Stimulated activated naive CD8-positive, alpha-beta T cell treated with anti-CD3 and anti-CD28 coated beads, Interleukin-15, amount 100 ng/mL, for 72 hours (primary cell): ENCODE results near the gene APOBEC2.

Source experiments
- ATAC-seq: fragments of 150-1000 bp; cut with Tn5 transposase; 2 replicates; pipeline ENCODE4 v1.10.0; 2021; ENCODE audit warnings: mild to moderate bottlenecking, moderate library complexity
- DNase-seq, 2 donors: peaks; one replicate each; pipeline ENCODE4 v3.0.0; 2021 to 2022
- H3K27ac Mint-ChIP-seq, 2 donors: one replicate each; pipeline ENCODE4 v1.8.0; 2022; ENCODE audit warnings: mild to moderate bottlenecking in 2 of 2, mixed read lengths in 2 of 2, moderate library complexity in 2 of 2
- H3K27me3 Mint-ChIP-seq: one replicate; pipeline ENCODE4 v1.8.0; 2022; ENCODE audit warnings: mixed read lengths
- H3K4me1 Mint-ChIP-seq: one replicate; pipeline ENCODE4 v1.8.0; 2022; ENCODE audit warnings: mild to moderate bottlenecking, mixed read lengths
- H3K4me3 Mint-ChIP-seq, 2 donors: one replicate each; pipeline ENCODE4 v1.8.0; 2022; ENCODE audit warnings: mild to moderate bottlenecking in 2 of 2, mixed read lengths in 2 of 2, moderate library complexity in 1 of 2
- H3K9me3 Mint-ChIP-seq, 2 donors: one replicate each; pipeline ENCODE4 v1.8.0; 2022; ENCODE audit warnings: mixed read lengths in 2 of 2

The APOBEC2 gene

DNA sequence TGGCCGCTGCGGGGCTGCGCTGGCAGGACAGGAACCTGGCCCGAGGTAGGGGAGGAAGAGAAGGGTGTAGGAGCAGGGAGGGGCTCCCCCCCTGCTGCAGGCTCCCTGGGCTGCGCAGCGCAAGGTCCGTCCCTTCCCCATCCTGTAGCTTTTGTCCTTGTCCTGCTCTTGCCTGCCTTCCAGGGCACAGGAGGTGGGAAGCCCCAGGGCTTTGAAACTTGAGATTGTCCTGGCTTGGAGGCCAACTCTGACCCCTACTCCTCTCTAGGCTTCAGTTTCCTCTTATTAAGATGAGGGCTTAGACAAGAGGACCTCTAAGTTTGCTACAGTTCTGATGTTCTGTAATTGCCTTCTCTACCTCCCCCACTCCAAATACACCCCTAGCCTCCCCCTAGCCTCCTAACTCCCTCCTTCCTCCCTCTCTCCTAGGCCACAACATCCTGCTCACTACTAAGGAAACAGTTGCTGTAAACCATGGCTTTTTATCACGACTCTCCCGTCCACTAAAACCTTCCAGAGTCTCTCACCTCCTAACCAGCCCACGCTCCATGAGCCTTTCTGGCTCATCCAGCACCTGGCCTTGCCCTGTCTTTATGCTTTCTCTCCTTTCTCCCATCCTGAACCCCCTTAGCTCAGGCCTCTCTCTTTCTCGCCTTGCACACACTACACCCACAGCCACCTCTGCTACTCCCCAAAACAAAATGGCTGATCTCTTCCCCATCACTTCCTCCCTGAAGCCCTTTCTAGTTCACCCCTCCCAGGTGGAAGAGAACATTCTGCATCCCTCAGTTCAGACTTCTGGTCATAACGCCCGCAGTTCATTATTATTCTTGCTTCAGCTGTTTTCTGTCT lies 24.2 kb upstream of the APOBEC2 start:
- Mint-ChIP-seq H3K4me1 (peaks cover 23% of the 10 kb centered on the region), H3K27me3 (no peaks in the 10 kb centered on the region)
- ATAC-seq: peak; percentile 58

DNA sequence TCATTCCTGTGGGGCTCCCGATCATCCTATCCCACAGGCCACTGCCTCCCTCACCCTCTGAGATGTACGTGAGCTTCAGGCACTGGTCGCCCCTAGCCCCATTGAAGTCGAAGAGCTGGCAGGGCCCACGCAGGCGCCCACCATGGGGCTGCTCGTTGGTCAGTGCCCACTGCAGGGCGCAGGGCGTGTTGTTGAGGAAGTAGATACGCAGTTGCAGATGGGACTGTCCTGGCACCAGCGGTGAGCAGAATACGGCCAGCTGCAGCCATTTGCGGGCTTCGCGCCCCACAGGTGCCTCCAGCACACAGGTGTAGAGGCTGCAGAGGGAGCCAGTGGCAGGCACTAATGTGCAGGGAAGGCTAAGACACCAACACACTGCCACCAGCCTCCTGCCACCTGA lies 20.2 kb upstream of the APOBEC2 start:
- peaks cover 13% of the 10 kb centered on the region for H3K4me1 Mint-ChIP-seq

More for the DNA sequence above, 24.2 kb upstream of the APOBEC2 start:
- peak overlapping the region; percentile 83 to 90 for H3K4me3 Mint-ChIP-seq
- H3K27ac Mint-ChIP-seq: peak overlapping the region; percentile 4 to 84
- no peaks in the 10 kb centered on the region for H3K9me3 Mint-ChIP-seq
- no peak for DNase-seq

DNA sequence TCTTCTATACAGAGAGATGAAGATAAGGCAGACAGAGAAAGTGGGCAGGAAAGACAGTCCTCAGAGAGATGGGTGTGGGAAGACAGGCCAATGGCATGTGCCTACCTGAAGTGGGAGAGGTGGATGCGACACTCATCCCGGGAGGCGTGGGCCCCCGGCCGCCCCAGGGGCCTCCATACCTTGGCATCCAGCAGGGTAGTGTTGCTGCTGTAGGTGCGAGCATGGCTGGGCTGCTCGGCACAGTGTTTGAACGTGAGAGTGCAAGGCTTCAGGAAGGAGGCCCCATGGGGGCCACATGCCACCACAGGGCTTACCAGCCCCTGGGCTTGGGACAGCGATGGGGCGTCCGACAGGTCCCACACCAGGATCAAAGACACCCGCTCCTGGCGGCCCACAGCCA lies 19.2 kb upstream of the APOBEC2 start:
- ATAC-seq (peak; percentile 25), DNase-seq (no peak)
- Mint-ChIP-seq H3K4me3 (no peak overlapping the region), H3K27me3 (no peaks in the 10 kb centered on the region), H3K27ac (peak overlapping the region; percentile 24 to 42), H3K4me1 (peaks cover 6% of the 10 kb centered on the region), H3K9me3 (no peaks in the 10 kb centered on the region)

More for the DNA sequence above, 20.2 kb upstream of the APOBEC2 start:
- ATAC-seq (no peak), DNase-seq (no peak)
- Mint-ChIP-seq H3K27me3 (no peaks in the 10 kb centered on the region), H3K4me3 (no peak overlapping the region), H3K9me3 (no peaks in the 10 kb centered on the region), H3K27ac (no peak overlapping the region)

DNA sequence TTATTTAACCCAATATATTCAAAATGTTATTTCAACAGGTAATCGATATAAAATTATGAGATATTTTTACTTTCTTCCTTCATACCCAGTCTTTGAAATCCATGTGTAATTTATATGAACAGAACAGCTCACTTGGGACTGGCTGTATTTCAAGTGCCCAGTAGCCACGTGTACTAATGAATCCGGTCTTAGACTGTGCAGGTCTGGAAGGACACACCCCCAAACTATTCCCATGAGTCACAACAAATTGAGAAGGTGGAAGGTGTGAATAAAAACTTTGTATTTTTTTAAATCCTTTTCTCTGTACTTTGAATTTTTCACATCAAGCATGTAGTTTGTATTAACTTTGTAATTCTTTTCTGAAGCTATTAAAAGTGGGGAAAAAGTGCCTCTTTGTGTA lies 16.8 kb upstream of the APOBEC2 start:
- DNase-seq (no peak), ATAC-seq (no peak)
- Mint-ChIP-seq H3K27ac (no peak overlapping the region), H3K9me3 (no peaks in the 10 kb centered on the region), H3K27me3 (no peaks in the 10 kb centered on the region), H3K4me3 (no peak overlapping the region), H3K4me1 (no peaks in the 10 kb centered on the region)

DNA sequence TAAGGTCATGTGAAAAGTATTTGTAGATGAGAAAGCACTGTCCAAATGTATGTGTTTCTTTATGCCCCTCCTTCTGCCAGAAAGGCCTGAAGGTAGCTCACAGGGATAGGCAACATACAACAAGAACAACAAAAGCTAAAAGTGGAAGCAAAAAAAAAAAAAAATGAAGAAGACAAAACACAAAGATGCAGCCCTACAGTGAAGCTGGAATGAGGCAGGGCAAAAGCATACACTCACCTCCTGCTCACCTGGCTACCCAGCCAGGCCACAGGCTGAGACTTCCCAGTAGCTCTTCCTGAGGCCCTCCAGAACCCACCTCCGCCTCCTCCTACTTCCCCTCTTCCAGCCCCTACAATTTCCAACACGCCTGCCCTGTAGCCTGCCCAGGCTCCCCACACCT lies 16.4 kb upstream of the APOBEC2 start:
- H3K27ac Mint-ChIP-seq: peak overlapping the region in 1 of 2 donors; percentile 75
- no peaks in the 10 kb centered on the region for H3K27me3 Mint-ChIP-seq
- no peak for ATAC-seq

DNA sequence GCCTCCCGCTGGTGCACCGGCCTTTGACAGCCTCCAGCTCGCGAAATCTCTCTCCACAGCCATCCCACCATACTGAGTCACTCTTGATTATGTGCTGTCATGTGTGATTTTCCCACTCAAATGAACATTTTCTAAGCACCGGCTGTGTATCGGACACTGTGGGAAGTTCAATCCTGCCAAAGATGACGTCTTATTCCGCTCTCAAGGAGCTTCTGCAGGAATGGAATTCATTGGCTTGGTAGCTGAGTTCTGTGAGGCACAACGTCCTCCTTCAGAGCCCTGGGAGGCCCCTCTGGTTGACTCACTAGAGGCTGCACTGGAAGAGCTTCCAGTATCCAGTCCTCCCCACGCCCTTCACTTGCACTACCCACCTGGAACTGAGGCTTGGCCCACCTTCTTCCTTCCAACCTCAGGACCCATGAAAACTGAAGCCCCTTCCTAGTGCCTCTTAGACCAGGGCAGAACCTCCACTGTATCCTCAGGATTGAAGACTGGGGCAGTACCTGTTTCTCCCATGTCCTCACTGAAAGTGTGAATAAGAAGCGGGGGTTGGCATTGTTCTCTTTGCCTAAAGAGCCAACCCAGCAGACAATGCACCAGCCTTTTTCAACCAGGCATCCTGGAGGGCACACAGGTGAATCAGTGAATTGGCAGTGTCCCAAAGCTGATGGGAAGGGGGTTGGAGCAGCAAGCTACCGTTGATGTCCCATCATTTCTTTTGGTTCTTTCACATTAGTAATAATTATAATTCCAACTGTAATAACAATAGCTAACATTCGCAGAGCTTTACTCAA lies 15.7 kb upstream of the APOBEC2 start:
- Mint-ChIP-seq H3K4me1 (no peaks in the 10 kb centered on the region), H3K4me3 (no peak overlapping the region), H3K9me3 (no peaks in the 10 kb centered on the region), H3K27me3 (no peaks in the 10 kb centered on the region), H3K27ac (peak overlapping the region in 1 of 2 donors; percentile 75)
- DNase-seq (no peak), ATAC-seq (no peak)

More for the DNA sequence above, 16.4 kb upstream of the APOBEC2 start:
- Mint-ChIP-seq H3K9me3 (no peaks in the 10 kb centered on the region), H3K4me1 (no peaks in the 10 kb centered on the region), H3K4me3 (no peak overlapping the region)
- DNase-seq: no peak

DNA sequence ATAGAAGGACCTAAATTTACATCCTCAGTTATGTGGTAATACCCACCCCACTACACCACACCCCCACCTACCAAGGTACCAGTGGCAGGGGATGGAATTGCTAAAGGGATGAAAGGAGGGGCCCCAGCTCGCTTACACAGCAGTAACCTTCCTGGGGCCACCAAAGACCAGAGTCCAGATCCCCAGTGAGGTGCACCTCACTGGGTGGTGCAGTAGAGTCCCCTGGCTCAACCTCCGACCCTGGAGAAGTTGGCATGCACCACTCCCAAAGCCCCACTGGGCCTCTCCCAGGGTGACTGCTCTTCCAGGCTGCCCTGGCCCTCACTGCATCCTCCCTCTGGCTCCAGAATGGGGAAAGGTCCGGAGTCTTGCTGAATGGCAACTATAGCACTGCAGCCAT lies 14.8 kb upstream of the APOBEC2 start:
- ATAC-seq (no peak), DNase-seq (no peak)
- no peaks in the 10 kb centered on the region for H3K9me3 Mint-ChIP-seq
- H3K4me1 Mint-ChIP-seq: no peaks in the 10 kb centered on the region
- H3K27me3 Mint-ChIP-seq: no peaks in the 10 kb centered on the region
- no peak overlapping the region for H3K4me3 Mint-ChIP-seq
- no peak overlapping the region for H3K27ac Mint-ChIP-seq

DNA sequence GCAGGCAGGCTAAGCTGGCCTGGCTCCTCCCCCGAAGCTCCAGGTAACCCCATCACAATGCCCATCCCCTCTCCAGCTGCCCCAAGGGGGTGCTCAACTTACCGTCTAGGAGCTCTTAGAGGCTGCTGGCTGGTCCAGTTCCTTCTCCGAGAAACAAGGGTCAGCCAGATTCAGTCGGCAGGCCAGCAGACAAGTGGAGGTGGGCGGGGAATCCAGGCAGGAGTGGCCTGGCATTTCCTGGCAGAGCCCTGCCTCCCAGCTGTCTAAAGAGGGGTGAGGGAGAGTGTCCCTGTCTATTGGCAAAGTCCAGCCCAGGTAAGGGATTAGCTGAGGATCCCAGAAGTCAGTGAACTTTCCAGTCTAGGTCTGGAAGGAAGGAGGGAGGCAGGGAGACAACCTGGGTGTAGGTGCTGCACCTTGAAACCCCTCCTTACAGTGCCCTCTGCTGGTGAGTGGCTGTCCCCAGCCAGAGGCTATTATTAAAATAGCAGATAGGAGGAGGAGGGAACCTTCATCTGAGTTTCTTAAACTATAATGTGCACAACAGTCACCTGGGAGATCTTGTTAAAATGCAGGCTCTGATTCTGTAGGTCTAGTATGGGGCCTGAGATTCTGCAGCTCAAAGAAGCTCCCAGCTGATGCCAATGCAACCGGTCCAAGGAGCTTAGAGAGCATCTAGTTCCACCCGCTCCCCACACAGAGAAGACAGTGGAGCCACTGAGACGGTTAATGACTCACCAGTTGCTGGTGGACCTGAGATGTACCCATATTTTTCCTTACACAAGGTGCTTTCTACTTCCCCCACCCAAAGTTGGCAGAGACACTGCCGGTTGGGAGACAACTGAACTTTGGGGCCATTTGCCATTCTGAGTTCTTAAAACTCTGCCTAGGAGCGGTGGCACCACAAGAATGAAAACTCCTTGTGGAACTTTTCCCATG lies 13.7 kb upstream of the APOBEC2 start, which contains the start of gene UNC5CL:
Gene UNC5CL (minus strand): TSS at position 162 of the 939 bp plus-strand sequence. CDS start 4,147 bp downstream, outside the sequence.
- no peaks in the 10 kb centered on the region for H3K4me1 Mint-ChIP-seq
- no peaks in the 10 kb centered on the region for H3K27me3 Mint-ChIP-seq
- no peak within 1 kb of the TSS for H3K27ac Mint-ChIP-seq
- H3K4me3 Mint-ChIP-seq: no peak within 1 kb of the TSS
- peak; percentile 48 to 49 for DNase-seq
- peak; percentile 71 for ATAC-seq
- H3K9me3 Mint-ChIP-seq: no peaks in the 10 kb centered on the region

DNA sequence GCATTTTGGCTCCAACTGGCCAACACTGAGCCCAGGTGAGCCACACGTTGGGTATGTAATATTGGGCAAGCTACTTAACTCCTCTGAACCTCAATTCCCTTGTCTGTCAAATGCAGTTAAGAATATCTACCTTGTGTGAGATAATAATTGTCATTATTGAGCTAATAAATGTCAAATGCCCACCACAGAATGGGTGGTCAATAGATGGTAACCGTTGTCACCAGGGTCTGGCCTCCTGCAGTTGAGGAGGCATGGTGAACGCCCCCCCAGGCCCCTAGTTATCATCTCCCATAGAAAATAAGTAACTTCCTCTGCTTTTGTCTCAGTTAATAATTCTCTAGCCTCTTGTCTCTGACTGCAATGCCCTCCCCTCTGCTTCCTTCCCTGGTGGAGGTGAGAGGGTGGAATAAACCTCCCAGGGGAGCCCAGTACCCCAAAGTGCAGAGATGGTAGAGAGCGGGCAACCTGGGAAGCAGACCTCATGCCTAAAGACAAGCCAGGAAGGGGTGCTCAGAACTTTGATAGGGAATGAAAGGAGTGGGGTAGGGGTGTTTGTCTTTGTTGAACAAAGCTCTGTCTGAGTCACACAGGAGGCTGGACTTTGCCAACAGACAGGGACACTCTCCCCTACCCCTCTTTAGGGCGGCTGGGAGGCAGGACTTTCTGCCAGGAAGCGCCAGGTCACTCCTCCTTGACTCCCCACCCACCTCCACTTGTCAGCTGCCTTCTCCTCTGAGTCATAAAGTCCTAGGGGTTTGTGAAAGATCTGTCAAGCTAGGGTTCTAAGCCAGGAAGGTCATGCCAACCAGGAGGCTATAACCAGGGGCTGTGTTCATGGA lies 12.7 kb upstream of the APOBEC2 start:
- Mint-ChIP-seq H3K27me3 (no peaks in the 10 kb centered on the region), H3K4me1 (no peaks in the 10 kb centered on the region), H3K27ac (no peak overlapping the region), H3K9me3 (no peaks in the 10 kb centered on the region), H3K4me3 (no peak overlapping the region)
- ATAC-seq (peak; percentile 34), DNase-seq (no peak)

DNA sequence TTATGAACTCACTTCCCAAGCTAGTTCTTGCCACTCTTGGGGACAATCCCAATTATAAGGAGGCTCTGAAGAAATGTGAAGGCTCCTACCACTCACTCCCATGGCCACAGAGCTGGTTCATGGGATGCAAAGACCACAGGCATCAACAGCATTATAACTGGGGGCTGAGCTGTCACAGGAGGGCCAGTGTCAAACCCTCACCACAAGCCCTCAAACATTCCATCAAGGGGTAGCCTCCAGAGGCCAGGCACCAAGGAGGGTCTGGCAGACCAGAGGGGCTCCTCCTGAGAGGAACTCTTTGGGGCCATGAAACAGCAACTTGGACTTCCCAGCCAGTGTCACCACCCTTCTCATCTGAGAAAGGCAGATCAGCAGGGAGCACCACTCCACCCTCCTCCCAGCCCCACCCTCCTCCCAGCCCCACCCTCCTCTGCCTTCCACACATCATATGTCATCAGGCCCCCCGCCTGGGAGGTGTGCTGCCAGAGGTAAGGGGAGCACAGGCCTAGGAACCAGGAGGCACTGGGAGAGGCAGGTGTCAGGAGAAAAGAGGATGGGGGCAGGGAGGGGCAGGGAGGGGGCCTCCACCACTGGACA lies 12.0 kb upstream of the APOBEC2 start:
- peak; percentile 13 for ATAC-seq
- H3K4me3 Mint-ChIP-seq: no peak overlapping the region
- H3K27ac Mint-ChIP-seq: no peak overlapping the region
- no peak for DNase-seq
- H3K9me3 Mint-ChIP-seq: no peaks in the 10 kb centered on the region
- H3K27me3 Mint-ChIP-seq: no peaks in the 10 kb centered on the region
- no peaks in the 10 kb centered on the region for H3K4me1 Mint-ChIP-seq

DNA sequence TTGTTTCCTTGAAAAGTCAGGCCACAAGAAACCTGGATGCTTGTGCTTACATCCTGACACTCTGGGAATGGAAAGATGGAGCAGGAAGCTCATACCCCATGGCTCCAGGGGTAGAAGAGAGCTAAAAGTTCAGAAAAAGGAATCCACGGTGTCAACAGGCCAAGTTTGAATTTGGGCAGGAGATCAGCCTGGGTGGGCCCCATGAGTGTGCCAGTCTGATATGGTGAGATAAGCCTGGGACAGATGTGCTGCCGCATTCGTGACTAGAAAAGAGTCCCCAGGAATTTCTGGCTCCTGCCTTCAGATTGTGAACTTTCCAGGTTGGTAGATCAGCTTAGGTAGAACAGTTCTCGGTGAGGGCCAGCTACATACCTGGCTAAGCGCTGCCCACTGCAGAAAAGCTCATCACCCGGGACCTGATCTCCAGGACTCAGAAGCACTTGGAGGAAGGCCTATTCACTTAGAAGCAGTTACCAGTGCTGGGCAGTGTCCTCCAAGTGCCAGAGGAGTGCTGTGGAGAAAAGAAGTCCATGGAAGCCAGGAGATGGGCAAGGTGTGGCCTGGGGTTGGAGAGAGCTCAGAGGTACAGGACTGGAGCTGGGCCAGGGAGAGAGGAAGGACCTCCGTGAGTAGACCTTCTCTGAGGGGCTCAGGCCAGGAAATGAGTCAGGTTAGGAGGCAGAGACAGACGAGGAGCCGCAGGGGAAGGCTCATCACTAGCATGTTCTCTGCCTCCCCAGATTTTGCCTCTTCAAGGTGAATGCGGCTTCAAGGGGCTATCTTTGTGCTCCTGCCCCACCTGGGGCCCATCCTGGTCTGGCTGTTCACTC lies 10.6 kb upstream of the APOBEC2 start, which contains the start of gene TSPO2:
Gene TSPO2 (plus strand): TSS at position 242 of the 830 bp plus-strand sequence. CDS start 519 bp downstream, at position 761.
- no peak for ATAC-seq
- DNase-seq: no peak
- no peaks in the 10 kb centered on the region for H3K4me1 Mint-ChIP-seq
- no peak within 1 kb of the TSS for H3K4me3 Mint-ChIP-seq
- H3K9me3 Mint-ChIP-seq: no peaks in the 10 kb centered on the region
- peak within 1 kb of the TSS in 1 of 2 donors; percentile 52 for H3K27ac Mint-ChIP-seq
- no peaks in the 10 kb centered on the region for H3K27me3 Mint-ChIP-seq

DNA sequence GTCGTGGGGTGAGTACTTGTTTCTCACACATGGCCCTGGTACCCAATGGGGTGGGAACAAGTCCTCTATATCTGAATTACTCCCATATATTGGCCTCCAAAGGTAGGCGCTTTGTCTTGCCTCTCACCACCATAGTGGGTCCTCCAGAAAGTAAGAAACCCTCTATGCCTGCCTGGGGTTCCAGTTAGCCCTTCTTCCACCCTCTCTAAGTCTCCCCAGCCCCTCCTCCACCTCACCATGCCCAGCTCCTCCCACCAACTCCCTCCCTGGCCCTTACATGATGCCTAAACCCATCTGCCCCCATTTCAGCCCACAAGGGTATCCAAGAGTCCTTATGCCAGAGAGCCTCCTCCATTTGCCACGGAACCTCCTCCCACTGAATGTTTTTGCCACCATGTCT lies 9.9 kb upstream of the APOBEC2 start:
- DNase-seq: no peak
- ATAC-seq: no peak
- Mint-ChIP-seq H3K4me3 (no peak overlapping the region), H3K27me3 (no peaks in the 10 kb centered on the region), H3K9me3 (no peaks in the 10 kb centered on the region), H3K4me1 (no peaks in the 10 kb centered on the region), H3K27ac (peak overlapping the region; percentile 52 to 81)

DNA sequence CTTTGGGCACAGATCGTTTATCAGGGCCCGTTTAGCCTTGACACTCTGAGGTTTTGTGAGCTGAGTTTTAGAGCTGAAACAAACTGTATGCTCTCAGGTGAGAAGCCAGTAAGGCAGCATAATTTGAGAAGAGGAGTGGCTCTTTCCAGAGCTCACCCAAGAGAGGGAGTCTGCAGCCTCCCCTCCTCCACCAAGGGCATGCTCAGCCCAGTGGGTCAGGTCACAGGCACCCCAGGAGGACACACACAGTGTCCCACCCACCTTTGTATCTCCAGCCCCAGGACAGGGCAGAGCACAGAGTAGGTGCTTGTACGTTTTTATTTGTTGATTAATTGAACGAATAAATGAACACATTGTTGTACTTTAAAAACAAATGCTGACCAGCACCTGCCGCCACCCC lies 7.3 kb upstream of the APOBEC2 start:
- Mint-ChIP-seq H3K27me3 (no peaks in the 10 kb centered on the region), H3K4me3 (no peak overlapping the region), H3K9me3 (no peaks in the 10 kb centered on the region), H3K27ac (no peak overlapping the region), H3K4me1 (no peaks in the 10 kb centered on the region)
- no peak for ATAC-seq
- DNase-seq: no peak
